Daoy (cell line): ENCODE results near the gene TRMT11. TPM values are rescaled to one million over a fixed set of nuclear protein-coding genes. Genes with fewer than 3 reads are reported as not detected.

Experiments used
- DNase-seq: peaks from one replicate; pipeline ENCODE4 v3.0.0-alpha.2; 2015; ENCODE audit warnings: low read depth
- total RNA-seq: library from RNA; depleted of rRNA; stranded (reverse); fragments of >200 nt; shearing (Covaris generic); gene quantifications from 2 replicates; pipeline ENCODE4 v1.2.3, GENCODE V29; 2014; rRNA removed

TRMT11 gene
- total RNA-seq, 1 experiment from 2014 or later = 31.5 TPM

DNA sequence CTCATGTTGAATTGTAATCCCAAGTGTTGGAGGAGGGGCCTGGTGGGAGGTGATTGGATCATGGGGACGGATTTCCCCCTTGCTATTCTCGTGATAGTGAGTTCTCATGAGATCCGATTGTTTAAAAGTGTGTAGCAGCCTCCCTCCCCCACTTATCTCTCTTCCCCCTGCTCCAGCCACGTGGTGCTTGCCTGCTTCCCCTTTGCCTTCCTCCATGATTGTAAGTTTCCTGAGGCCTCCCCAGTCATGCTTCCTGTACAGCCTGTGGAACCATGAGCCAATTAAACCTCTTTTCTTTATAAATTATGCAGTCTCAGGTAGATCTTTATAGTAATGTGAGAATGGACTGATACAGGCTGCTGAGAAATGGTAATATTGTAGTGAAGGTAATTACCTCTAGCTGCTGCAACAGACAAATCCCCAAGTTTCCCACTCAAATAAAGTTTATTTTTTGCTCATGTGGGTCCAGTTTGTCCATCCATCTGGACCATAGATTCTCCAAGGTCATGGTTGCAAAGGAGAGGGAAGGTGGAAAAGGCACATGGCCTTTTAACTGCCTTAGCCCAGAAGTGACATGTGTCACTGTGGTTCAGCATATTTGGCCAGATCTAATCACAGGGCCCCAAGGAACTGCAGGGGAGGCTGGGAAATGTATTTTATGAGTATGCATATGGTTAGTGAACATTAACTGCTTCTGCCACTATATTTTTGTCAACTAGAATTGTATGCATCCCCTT is 89.2 kb downstream of the TRMT11 start:
- DNase-seq = no peak

DNA sequence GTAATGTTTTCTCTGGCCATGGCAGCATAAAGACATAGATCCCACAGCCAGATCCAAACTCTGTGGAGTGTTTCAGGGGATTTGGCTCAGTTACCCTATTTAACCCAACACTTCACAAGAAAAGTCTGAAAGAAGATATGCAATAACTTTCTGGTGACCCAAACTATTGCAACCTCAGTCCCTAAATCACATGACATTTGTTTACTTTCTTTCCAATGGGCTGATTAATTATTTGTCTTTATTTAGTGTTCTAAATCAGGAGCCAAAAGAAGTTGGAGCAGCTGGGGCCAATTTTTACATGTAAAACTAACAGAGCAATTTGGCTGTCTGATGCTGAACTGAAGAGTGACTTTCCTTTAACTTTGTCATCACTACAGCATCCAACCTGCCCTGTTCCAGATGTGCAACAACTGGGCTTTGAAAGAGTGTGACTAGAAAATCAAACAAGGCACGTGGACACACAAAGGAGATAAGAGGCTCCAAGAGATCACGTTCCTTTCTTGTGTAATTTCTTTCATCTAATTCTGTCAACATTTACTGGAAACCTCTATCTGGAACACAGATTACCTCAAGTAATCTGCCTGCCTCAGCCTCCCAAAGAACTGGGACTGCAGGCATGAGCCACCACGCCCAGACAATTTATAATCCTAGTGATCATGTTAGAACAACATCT is 90.8 kb downstream of the TRMT11 start:
- DNase-seq = no peak

DNA sequence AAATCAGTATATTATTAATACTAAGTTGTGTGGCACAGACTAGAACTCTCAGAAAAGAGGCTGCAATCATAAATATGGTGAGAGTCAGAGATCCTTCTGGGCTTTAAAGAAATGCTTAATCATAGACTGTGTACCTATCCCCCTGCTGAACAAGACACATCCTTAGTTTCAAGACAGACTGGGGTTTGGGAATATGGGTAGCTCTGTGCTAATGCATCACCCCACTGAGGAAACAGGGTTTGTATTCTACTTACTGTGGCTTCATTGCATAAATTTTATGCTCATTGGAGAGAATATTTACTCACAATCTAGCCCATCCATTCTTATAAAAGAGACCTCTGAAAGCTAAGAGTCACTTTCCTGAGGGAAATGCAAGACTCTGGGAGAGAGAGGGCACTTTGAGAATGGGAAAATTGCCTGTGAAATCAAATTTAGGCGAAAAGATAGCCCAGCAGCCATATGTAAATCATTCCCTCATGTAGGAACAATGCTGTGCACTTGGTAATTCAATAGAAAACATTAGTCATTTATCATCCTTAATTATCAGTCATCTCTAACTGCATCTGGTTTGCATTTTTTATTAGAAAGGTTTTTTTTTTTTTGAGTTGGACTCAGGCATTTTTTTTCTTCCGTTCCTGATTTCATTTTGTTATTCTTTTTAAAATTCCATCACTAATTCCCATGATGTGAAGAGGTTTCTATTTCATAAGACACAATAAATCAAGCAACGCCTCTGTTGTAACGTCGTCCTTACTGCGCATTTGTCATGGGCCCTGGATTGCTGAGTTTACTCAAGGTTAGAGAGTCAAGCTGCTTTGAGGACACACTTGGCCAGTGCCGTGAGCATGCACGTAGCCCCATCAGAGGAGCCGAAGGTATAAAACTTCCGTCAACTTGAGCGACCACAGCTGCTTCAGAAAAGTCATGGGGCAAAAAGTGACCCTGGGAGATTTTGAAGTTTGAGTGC is 91.8 kb downstream of the TRMT11 start:
- DNase-seq = no peak

DNA sequence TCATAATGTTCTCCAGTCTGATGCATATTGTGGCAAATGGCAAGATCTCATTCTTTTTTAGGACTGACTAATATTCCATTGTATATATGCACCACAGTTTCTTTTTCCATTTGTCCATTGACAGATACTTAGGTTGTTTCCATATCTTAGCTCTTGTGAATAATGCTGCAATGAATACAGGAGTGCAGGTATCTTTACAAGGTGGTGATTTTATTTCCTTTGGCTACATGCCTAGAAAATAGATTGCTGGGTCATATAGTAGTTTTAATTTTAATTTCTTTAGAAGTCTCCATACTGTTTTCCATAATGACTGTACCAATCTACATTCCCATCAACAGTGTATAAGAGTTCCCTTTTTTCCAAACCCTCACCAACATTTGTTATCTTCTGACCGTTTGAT is 97.5 kb downstream of the TRMT11 start:
- DNase-seq = no peak

DNA sequence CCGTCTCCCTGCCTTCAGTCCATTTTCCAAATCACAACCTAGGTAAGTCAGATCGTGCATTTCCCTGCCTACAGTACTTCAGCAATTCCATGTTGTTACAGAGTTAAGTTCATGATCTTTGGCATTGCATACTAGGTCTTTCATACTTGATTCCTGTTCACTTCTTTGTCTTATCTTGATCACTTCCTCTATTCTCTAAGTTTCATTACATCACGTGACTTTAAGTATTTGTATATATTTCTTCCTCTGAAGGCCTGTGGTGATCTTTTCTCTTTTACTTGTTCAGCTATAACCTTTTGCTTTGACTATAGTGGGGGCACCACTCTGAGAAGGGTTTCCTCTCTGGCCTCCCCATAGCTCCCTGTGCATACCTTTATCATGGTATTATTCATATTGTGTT is 100.2 kb downstream of the TRMT11 start:
- no peak for DNase-seq

Other genes starting within 250 kb of the TRMT11 start
- 0.77 and 1.2 TPM in 2 replicates for gene HEY2, start 236.9 kb upstream of the TRMT11 start, total RNA-seq
- gene NCOA7, start 195.6 kb upstream of the TRMT11 start, total RNA-seq = 32.7 and 40.2 TPM in 2 replicates
- 25.1 and 26.6 TPM in 2 replicates for gene HINT3, start 29.8 kb upstream of the TRMT11 start, total RNA-seq